Stimulated activated naive CD8-positive, alpha-beta T cell treated with anti-CD3 and anti-CD28 coated beads, Interleukin-15, amount 100 ng/mL, for 72 hours (primary cell): ENCODE measurements around the gene MAFG.

ENCODE experiments used
- ATAC-seq: fragments of 150-1000 bp; cut with Tn5 transposase; 2 replicates; pipeline ENCODE4 v1.10.0; 2021; ENCODE audit warnings: mild to moderate bottlenecking, moderate library complexity
- DNase-seq, 2 donors: peaks; one replicate each; pipeline ENCODE4 v3.0.0; 2021 to 2022
- H3K27ac Mint-ChIP-seq, 2 donors: one replicate each; pipeline ENCODE4 v1.8.0; 2022; ENCODE audit warnings: mild to moderate bottlenecking in 2 of 2, mixed read lengths in 2 of 2, moderate library complexity in 2 of 2
- H3K27me3 Mint-ChIP-seq: one replicate; pipeline ENCODE4 v1.8.0; 2022; ENCODE audit warnings: mixed read lengths
- H3K4me1 Mint-ChIP-seq: one replicate; pipeline ENCODE4 v1.8.0; 2022; ENCODE audit warnings: mild to moderate bottlenecking, mixed read lengths
- H3K4me3 Mint-ChIP-seq, 2 donors: one replicate each; pipeline ENCODE4 v1.8.0; 2022; ENCODE audit warnings: mild to moderate bottlenecking in 2 of 2, mixed read lengths in 2 of 2, moderate library complexity in 1 of 2
- H3K9me3 Mint-ChIP-seq, 2 donors: one replicate each; pipeline ENCODE4 v1.8.0; 2022; ENCODE audit warnings: mixed read lengths in 2 of 2

The MAFG gene

DNA sequence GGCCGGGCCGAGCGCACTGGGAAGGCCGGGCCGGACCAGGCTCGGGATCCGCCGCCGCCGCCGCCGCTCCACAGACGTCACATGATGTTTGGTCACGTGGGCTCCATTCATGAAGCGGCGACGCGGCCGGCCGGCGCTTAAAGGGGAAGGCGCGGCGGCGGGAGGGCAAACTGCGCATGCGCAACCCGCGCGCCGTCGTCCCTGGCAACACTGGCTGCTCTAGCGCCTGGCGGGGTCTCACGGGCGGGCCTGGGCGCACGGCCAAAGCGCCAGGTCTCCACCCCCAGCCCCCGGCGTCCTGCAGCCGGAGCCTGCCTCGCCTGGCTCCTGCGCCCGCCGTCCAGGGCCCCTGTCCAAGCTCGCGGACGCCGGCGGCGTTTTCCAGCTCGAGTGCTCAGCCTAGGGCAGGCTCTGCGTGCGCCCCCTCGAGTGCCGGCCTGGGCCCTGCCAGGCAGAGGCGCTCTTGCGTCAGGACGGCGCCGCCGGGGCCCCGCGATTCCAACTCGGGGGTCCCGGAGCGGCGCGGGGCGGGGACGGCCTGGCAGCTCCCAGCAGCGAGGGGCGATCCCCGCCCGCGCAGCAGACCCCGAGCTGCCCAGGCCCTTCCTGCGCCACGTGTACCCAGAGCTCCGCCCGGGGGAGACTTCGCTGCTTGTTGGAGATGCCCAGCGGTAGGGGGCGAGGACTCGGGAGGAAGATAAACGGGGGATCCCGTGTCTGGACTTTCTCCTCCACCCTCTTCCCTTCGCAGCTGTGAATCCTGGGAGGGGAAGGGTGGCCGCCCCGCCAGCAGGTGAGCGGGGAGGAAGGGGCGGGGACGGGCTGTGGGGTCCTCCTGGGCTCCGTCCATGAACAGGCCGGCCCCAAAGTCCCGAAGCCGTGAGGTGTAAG, at the start of gene MAFG:
Gene MAFG (minus strand): TSS at position 83 of the 891 bp plus-strand sequence. CDS start 4,550 bp downstream, outside the sequence.
- Mint-ChIP-seq H3K27me3 (peaks cover 16% of the 10 kb centered on the region), H3K27ac (peak within 1 kb of the TSS; percentile 92 to 97), H3K4me1 (peaks cover 79% of the 10 kb centered on the region), H3K4me3 (peak within 1 kb of the TSS; percentile 92 to 96), H3K9me3 (no peaks in the 10 kb centered on the region)
- DNase-seq (peak; percentile 91 to 94), ATAC-seq (peak; percentile 77)

GRCh38 chr17:81976332-81977210, 49.0 kb upstream of the MAFG start:
- H3K9me3 Mint-ChIP-seq, result peaks cover 0 to 5% of the 10 kb centered on the region in 2 donors
- peak overlapping the region; percentile 98 for H3K27ac Mint-ChIP-seq
- peak; percentile 31 to 36 for DNase-seq
- peak; percentile 44 for ATAC-seq
- H3K27me3 Mint-ChIP-seq, result no peaks in the 10 kb centered on the region
- peaks cover 48% of the 10 kb centered on the region for H3K4me1 Mint-ChIP-seq
- H3K4me3 Mint-ChIP-seq, result peak overlapping the region; percentile 98 to 100

DNA sequence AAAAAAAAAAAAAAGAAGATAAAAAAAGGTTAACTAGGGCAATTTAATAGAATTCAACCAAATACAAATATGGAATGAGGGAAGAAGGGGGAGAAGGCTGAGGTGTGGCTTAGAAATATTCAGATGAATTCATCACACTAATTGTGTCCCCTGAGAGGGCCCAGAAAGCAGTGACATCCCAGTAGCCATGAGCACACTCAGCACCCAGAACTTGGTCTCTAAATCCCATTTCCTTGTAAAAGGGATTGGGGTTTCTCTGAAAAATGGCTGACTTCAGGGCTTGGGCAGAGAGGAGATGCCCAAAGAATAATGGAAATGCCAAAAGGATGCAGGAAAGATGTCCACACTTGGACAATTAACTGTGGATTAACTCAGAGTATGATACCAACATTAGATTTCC, 45.9 kb upstream of the MAFG start:
- no peak for ATAC-seq
- Mint-ChIP-seq H3K4me1 (peaks cover 31% of the 10 kb centered on the region), H3K9me3 (peaks cover 0 to 5% of the 10 kb centered on the region in 2 donors), H3K4me3 (no peak overlapping the region), H3K27me3 (no peaks in the 10 kb centered on the region), H3K27ac (no peak overlapping the region)
- no peak for DNase-seq

DNA sequence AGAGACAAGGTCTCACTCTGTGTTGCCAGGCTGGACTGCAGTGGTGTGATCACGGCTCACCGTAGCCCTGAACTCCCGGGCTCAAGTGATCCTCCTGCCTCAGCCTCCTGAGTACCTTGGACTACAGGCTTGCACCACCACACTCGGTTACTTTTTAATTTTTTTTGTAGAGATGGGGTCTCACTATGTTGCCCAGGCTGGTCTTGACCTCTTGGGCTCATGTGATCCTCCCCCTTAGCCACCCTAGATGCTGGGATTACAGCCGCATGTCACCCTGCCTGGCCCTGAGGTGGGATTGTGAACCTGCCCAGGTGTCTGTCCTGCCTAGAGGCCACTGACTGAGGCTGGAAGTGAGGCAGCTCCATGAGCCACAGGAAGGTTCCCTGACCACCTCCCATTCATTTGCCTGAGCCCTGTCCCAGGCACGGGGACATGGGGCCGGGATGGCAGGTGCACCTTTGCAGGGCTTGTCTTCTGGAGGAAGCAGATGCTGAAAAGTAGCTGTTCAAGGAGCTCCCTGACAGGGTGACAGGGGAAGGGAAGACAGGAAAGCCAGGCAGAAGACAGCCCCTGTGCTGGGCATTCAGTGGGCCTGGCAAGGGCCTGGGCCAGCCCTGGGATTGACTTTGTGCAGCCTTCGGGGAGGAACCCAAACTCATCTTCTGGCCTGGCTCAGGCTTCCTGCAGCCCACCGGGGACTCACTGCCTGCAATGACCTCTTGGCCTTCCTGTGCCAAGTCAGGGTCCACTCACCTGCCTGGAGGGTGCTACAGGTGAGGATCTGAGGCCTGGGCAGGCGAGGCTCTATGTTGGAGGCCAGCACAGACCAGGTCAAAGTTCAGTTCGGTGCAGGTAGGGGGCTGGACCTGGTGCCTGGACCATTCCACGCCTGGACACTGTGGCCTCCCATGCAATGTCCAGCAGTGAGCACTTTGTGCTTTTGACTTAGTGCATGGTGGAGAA, 41.6 kb upstream of the MAFG start:
- H3K9me3 Mint-ChIP-seq, result peaks cover 0 to 2% of the 10 kb centered on the region in 2 donors
- H3K4me3 Mint-ChIP-seq, result no peak overlapping the region
- no peak for ATAC-seq
- no peak for DNase-seq
- no peak overlapping the region for H3K27ac Mint-ChIP-seq
- peaks cover 38% of the 10 kb centered on the region for H3K4me1 Mint-ChIP-seq
- H3K27me3 Mint-ChIP-seq, result peaks cover 6% of the 10 kb centered on the region

- H3K9me3 Mint-ChIP-seq, result no peaks in the 10 kb centered on the region
- peaks cover 38% of the 10 kb centered on the region for H3K4me1 Mint-ChIP-seq
- no peak for ATAC-seq
- H3K27ac Mint-ChIP-seq, result peak overlapping the region; percentile 82 to 86
- DNase-seq, result no peak
- peak overlapping the region; percentile 67 to 77 for H3K4me3 Mint-ChIP-seq
- H3K27me3 Mint-ChIP-seq, result peaks cover 13% of the 10 kb centered on the region
These were observed 40.8 kb upstream of the MAFG start for GRCh38 chr17:81968396-81968745.

- peaks cover 43% of the 10 kb centered on the region for H3K4me1 Mint-ChIP-seq
These were observed 40.2 kb upstream of the MAFG start for GRCh38 chr17:81967533-81968395.

DNA sequence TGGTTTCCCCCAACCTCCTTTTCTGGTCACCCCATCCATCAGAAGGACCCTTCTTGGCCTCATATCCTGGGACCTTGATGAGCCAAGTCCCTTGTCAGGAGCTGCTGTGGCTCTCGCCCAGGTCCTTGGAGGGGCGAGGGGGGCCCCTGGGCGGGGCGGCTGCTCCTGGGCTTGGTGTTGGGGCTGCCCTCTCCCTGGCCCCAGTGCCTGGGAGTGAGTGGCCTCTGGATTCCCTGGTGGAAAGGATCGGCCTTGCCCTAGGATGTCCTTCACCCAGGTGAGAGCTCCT, 39.7 kb upstream of the MAFG start:
- H3K4me1 Mint-ChIP-seq, result peaks cover 43% of the 10 kb centered on the region
- H3K4me3 Mint-ChIP-seq, result peak overlapping the region; percentile 67 to 76
- no peaks in the 10 kb centered on the region for H3K9me3 Mint-ChIP-seq
- no peak overlapping the region for H3K27ac Mint-ChIP-seq
- ATAC-seq, result no peak
- no peak for DNase-seq
- peaks cover 25% of the 10 kb centered on the region for H3K27me3 Mint-ChIP-seq

More at GRCh38 chr17:81967533-81968395, 40.2 kb upstream of the MAFG start:
- H3K27me3 Mint-ChIP-seq, result peaks cover 19% of the 10 kb centered on the region
- H3K4me3 Mint-ChIP-seq, result peak overlapping the region; percentile 67 to 77
- ATAC-seq, result peak; percentile 97
- peak; percentile 84 to 90 for DNase-seq
- H3K27ac Mint-ChIP-seq, result peak overlapping the region; percentile 82 to 86
- no peaks in the 10 kb centered on the region for H3K9me3 Mint-ChIP-seq

- Mint-ChIP-seq H3K27ac (peak overlapping the region in 1 of 2 donors; percentile 54), H3K4me1 (peaks cover 43% of the 10 kb centered on the region), H3K9me3 (no peaks in the 10 kb centered on the region), H3K4me3 (peak overlapping the region; percentile 67 to 76), H3K27me3 (peaks cover 30% of the 10 kb centered on the region)
- ATAC-seq (peak; percentile 4), DNase-seq (no peak)
These were observed 39.1 kb upstream of the MAFG start for GRCh38 chr17:81966343-81967243.

DNA sequence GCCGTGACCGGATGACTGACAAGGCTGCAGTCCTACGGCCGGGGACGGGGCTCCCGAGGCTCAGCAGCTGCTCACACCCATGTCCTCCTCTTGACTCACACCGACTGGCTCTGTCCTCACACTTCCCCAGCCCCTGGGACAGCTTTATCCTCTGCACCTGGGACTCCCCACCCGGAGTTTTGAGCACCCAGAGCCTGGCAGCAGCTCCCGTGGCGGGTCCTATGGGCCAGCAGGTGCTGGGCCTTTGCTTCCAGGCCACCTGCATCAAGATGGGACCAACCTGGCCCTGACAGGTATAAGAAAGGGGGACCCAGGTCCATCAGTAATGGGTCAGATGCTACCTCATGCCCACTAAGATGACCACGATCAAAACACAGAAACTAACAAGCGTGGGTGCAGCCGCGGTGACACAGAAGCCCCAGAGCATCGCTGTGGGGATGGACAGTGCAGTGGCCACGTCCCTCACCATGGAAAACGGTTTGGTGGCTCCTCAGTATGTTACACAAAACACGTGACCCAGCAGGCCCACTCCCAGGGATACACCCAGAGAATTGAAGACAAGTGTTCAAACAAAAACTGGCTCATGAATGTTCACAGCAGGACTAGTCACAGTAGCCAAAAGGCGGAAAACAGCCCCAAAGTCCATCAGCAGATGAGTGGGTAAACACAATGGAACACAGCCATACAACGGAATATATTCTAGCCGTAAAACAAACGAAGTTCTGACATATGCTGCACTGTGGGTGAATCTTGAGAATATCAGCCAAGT, 36.7 kb upstream of the MAFG start:
- Mint-ChIP-seq H3K9me3 (no peaks in the 10 kb centered on the region), H3K4me1 (peaks cover 37% of the 10 kb centered on the region), H3K27ac (no peak overlapping the region), H3K4me3 (no peak overlapping the region), H3K27me3 (peaks cover 30% of the 10 kb centered on the region)
- ATAC-seq (no peak), DNase-seq (no peak)

DNA sequence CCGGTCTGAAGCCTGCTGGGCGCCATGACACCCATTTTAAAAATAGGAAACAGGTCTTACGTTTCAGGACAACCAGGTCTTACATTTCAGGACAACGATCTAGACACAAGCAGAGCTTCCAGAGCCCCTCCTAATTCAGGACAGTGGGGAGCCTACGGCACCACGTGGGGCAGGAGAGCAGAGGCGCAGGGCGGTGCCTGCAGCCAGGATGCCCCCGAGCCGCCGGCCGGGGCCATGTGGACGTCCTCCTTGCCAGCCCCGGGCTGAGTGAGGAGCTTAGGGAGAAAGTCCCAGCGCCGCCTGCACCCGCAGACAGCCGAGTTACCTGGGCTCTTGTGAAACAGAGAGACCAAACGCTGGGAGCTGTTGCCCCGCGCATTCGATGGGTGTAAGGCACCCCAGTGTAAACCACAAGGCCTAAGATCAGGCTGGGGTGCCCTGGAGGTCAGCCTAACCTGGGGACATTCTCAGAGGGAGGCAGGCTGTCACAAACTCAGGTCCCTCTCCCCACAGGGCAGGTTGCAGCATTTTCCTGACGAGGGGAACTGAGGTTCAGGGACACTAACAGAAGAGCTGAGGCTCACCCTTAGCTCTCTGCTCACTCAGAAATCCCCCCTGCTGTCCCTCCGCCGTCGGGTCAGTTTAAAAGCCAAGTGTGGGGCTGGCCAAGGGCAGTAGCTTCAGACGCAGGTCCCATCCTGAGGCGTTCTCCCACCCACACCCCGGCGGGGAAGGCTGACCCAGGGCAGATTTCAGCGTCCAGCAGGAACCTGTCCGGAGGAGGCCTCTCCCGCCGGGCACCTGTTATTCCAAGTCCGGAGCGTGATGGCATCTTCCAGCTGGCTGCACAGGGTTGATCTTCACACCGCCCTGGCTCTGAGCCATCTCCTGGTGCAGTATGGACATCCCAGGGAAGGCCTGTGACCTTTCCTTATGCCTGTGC, 35.2 kb upstream of the MAFG start:
- H3K27ac Mint-ChIP-seq, result no peak overlapping the region
- peaks cover 30% of the 10 kb centered on the region for H3K4me1 Mint-ChIP-seq
- ATAC-seq (no peak), DNase-seq (no peak)
- no peaks in the 10 kb centered on the region for H3K9me3 Mint-ChIP-seq
- no peak overlapping the region for H3K4me3 Mint-ChIP-seq
- peaks cover 45% of the 10 kb centered on the region for H3K27me3 Mint-ChIP-seq

GRCh38 chr17:81961521-81962498, 34.3 kb upstream of the MAFG start:
- no peak overlapping the region for H3K27ac Mint-ChIP-seq
- H3K9me3 Mint-ChIP-seq, result no peaks in the 10 kb centered on the region
- ATAC-seq (no peak), DNase-seq (no peak)
- no peak overlapping the region for H3K4me3 Mint-ChIP-seq
- peaks cover 20% of the 10 kb centered on the region for H3K4me1 Mint-ChIP-seq
- peaks cover 53% of the 10 kb centered on the region for H3K27me3 Mint-ChIP-seq
